AG09309 (cell line): ENCODE data around the gene LINGO1.

Source experiments
- DNase-seq: peaks from one replicate; pipeline ENCODE4 v3.0.0-alpha.2; 2010; ENCODE audit warnings: low read depth
- H3K4me3 ChIP-seq: 2 replicates; pipeline ENCODE4 v1.5.1; 2011; ENCODE audit warnings: mild to moderate bottlenecking, low read depth, low read length, moderate library complexity; ENCODE audit not compliant: control insufficient read depth
- TF ChIP-seq, protein P1 (sequence below): IDR thresholded peaks from 2 replicates; pipeline ENCODE4 v1.5.1; 2011; ENCODE audit warnings: mild to moderate bottlenecking, low read depth, low read length, inconsistent platforms; ENCODE audit not compliant: insufficient read depth, control insufficient read depth; ENCODE audit errors: missing control alignments

Gene LINGO1

DNA sequence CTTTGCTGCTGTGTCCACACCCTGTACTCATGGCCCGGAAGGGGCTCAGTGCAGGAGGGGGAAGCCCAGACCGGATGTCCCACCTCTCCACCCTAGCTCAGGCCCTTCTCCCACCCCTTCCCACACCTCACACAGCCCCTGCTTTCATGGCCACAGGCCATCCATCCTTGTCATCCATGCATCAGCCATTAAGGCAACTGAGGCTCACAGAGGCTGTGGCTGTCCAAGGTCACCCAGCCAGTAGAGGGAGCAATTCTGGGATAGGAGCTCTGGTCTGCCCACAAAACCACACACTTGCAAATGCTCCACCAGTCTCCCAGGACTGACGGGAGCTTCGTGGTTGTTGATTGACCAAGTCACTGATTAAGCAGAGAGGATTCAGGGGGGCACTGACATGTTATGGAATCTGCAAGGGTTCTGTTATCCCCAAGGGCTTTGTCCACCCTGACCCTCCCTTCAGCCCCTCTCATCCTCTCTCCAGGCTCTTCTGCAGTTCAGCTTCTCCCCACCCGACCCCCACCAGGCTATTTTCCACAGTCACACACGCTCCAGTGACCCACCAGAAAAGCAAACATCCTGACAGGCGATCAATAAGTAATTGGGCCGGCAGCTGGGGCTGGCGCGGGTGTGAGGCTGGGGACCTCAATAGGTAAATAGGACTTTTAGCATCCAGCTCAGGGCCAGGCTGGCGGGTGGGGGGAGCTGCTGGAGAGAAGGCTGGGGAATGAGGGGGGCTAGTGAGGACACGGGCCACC, 15.1 kb downstream of the LINGO1 start:
- H3K4me3 ChIP-seq, result no peak overlapping the region
- DNase-seq, result no peak
- TF ChIP-seq, protein P1, sequence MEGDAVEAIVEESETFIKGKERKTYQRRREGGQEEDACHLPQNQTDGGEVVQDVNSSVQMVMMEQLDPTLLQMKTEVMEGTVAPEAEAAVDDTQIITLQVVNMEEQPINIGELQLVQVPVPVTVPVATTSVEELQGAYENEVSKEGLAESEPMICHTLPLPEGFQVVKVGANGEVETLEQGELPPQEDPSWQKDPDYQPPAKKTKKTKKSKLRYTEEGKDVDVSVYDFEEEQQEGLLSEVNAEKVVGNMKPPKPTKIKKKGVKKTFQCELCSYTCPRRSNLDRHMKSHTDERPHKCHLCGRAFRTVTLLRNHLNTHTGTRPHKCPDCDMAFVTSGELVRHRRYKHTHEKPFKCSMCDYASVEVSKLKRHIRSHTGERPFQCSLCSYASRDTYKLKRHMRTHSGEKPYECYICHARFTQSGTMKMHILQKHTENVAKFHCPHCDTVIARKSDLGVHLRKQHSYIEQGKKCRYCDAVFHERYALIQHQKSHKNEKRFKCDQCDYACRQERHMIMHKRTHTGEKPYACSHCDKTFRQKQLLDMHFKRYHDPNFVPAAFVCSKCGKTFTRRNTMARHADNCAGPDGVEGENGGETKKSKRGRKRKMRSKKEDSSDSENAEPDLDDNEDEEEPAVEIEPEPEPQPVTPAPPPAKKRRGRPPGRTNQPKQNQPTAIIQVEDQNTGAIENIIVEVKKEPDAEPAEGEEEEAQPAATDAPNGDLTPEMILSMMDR, result peak; percentile 34

DNA sequence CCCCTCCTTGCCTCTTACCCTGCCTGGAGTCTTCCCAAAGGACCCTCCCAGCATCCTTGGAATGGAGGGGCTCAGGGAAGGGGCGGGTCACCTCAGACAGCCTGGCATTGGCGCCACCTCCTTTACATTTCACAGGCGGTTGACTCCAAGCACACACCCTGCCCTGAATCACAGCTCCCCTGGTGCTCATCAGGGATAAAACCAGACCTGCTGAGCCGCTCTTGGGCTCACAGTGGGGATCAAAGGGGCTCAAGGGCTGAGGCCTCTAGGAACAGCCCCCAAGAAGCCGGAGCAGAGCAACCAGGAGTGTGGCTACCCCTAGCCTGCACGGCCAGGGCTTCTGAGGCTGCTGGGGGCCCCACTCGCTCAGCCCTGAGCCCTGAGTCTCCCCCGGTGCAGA, 16.6 kb downstream of the LINGO1 start:
- H3K4me3 ChIP-seq, result no peak overlapping the region
- TF ChIP-seq, protein P1, result no peak
- DNase-seq, result no peak

DNA sequence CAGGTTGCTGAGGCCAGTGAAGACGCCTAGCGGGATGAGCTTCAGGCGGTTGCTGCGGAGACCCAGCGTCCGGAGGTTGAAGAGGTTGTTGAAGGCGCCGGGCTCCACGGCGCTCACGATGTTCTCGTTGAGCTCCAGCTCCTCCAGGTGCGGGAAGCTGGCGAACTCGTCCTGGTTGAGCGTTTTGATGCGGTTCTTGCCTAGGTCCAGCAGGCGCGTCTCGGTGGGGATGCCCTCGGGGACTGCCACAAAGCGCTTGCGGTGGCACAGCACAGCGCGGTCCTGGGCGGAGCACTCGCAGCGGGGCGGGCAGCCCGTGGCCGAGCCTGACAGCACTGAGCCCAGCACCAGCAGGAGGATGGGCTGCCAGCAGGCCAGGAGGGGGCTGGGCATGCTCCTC, 17.2 kb downstream of the LINGO1 start:
- H3K4me3 ChIP-seq, result no peak overlapping the region
- TF ChIP-seq, protein P1, result no peak
- no peak for DNase-seq

DNA sequence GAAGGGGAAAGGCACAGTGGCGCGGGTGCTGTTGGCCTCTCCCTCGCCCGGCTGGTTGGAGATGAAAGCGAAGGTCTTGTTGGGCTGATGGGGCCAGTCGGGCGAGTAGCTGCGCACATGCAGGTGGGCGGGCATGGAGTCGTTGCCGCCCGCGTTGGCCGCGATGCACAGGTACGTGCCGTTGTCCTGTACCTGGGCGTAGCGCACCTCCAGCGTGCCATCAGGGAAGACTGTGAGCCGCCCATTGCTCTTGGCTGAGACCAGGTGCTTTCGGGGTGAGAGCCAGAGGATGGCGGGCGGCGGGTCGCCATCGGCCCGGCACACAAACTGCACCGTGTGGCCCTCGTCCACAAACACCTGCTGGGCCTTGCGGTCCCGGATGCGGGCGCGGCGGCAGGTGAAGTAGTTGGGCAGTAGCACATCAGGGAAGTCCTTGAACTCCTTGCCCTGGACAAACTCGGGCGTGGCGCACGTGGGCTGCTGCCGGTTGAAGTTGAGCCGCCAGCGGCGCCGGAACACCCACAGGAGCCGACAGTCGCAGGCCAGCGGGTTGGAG, 18.4 kb downstream of the LINGO1 start:
- DNase-seq, result no peak

DNA sequence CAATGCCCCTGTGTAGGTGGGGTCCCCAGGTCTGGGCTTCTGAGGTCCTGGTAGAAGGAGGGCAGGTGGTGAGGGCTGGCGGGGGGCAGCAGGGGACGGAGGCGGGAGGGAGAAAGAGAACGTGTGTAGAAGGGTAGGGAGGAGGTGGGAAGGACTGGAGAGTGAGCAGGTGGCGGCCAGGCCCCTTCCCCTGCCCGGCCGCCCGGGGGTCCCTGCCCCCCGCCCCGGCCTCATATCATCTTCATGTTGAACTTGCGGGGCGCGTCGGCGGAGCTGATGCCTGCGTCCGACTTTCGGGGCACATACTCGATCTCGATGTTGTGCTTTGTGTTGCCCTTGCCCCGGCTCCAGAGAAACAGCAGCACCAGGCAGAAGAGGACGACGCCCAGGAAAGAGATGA, 18.9 kb downstream of the LINGO1 start:
- DNase-seq, result no peak
- H3K4me3 ChIP-seq, result no peak overlapping the region
- TF ChIP-seq, protein P1, result no peak

More for the DNA sequence above, 18.4 kb downstream of the LINGO1 start:
- TF ChIP-seq, protein P1, result no peak
- H3K4me3 ChIP-seq, result no peak overlapping the region

DNA sequence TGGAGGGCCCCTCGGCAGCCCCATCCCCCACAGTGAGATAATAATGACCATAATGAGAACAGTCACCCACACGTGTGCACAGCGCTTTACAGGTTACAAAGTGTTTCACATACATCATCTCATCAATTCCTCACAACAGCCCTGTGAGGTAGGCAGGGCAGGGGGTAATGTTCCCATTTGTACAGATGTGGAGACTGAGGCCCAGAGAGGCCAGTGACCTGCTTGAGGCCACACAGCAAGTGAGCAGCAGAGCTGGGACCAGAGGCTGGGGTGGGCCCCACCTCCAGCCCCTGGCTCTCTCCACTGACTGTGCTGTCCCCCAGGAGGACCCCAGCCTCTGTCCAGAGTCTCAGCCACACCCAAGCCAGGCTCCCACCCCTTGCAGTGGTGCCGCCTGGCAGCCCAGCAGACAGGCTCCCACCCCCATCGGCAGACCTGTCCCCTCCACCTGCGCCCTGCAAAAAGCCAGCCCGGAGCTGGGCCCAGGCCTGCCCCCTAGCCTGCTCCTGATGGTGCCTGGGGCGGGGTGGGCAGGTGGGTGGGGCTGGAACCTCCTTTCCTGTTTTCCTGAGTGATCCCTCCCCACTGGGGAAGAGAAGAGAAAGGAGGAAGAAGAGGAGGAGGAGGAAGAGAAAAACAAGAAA, 19.6 kb downstream of the LINGO1 start:
- no peak overlapping the region for H3K4me3 ChIP-seq
- DNase-seq, result no peak
- TF ChIP-seq, protein P1, result no peak
